PFSK-1 (cell line): ENCODE results near the gene TBC1D22A.

Source experiments
- POLR2AphosphoS5 ChIP-seq: IDR thresholded peaks from 2 replicates; pipeline ENCODE4 v1.6.1; 2012; ENCODE audit warnings: low read depth, mild to moderate bottlenecking, control low read depth, low read length, moderate library complexity
- SIN3A ChIP-seq: IDR thresholded peaks from 2 replicates; pipeline ENCODE4 v1.6.1; 2012; ENCODE audit warnings: mild to moderate bottlenecking, low read length, moderate library complexity, borderline replicate concordance; ENCODE audit not compliant: insufficient read depth
- TAF1 ChIP-seq: IDR thresholded peaks from 2 replicates; pipeline ENCODE4 v1.6.1; 2012; ENCODE audit warnings: low read length, control low read depth, borderline replicate concordance; ENCODE audit not compliant: insufficient read depth

- TF ChIP-seq POLR2AphosphoS5 (no peak), TAF1 (no peak), SIN3A (no peak)
Observed at GRCh38 chr22:46721501-46722085, 40.9 kb upstream of the TBC1D22A start.
